ENCODE results near the gene ATF4. TPM values are rescaled to one million over a fixed set of nuclear protein-coding genes. Genes with fewer than 3 reads are reported as not detected.

Gene ATF4
- total RNA-seq, 2 donors from 2014 or later: 262 to 356 TPM

- WGBS, 2 donors: 35 to 43% methylated on average over 7 to 8 of the region's 11 CpGs
- Histone ChIP-seq H3K4me1 (peaks cover 33% of the 10 kb centered on the region), H3K9me3 (no peaks in the 10 kb centered on the region), H3K4me3 (no peak overlapping the region), H3K27me3 (no peaks in the 10 kb centered on the region), H3K27ac (peak overlapping the region in 2 of 4 donors; percentile 37 to 50), H3K36me3 (replicated peaks in 1 of 2; ENCODE audit: insufficient read depth in 1 of 2, low read depth in 2 of 2) (no peaks in the 10 kb centered on the region)
- intact Hi-C loops (cut with DNase I): no loop called here
- DNase-seq (peak; percentile 34 to 70 (median 50)), ATAC-seq (peak; percentile 43)
- no peak for TF ChIP-seq POLR2A (IDR thresholded peaks at IDR 0.05)
- TF ChIP-seq CTCF (IDR thresholded peaks at IDR 0.05): no peak
These were observed 45.8 kb upstream of the ATF4 start for GRCh38 chr22:39474351-39475111.

- WGBS, 2 donors: 75 to 82% methylated on average over 8 to 9 of the region's 9 CpGs
These were observed 45.0 kb upstream of the ATF4 start for GRCh38 chr22:39475337-39475736.

GRCh38 chr22:39475902-39476301 is 44.5 kb upstream of the ATF4 start:
- intact Hi-C loops (cut with DNase I): no loop called here
- 68 to 71% methylated on average over 3 of the region's 3 CpGs for WGBS, 2 donors
- Histone ChIP-seq H3K27ac (no peak overlapping the region), H3K36me3 (replicated peaks in 1 of 2; ENCODE audit: insufficient read depth in 1 of 2, low read depth in 2 of 2) (no peaks in the 10 kb centered on the region), H3K27me3 (no peaks in the 10 kb centered on the region), H3K9me3 (no peaks in the 10 kb centered on the region), H3K4me3 (no peak overlapping the region), H3K4me1 (peaks cover 30% of the 10 kb centered on the region)
- TF ChIP-seq POLR2A (IDR thresholded peaks at IDR 0.05) (no peak), CTCF (IDR thresholded peaks at IDR 0.05) (no peak)
- DNase-seq: no peak
- ATAC-seq: no peak

More at GRCh38 chr22:39475337-39475736, 45.0 kb upstream of the ATF4 start:
- Histone ChIP-seq H3K27ac (no peak overlapping the region), H3K4me3 (no peak overlapping the region), H3K27me3 (no peaks in the 10 kb centered on the region), H3K9me3 (no peaks in the 10 kb centered on the region), H3K36me3 (replicated peaks in 1 of 2; ENCODE audit: insufficient read depth in 1 of 2, low read depth in 2 of 2) (no peaks in the 10 kb centered on the region), H3K4me1 (peaks cover 33% of the 10 kb centered on the region)
- ATAC-seq: no peak
- DNase-seq: no peak
- intact Hi-C loops (cut with DNase I): no loop called here
- TF ChIP-seq CTCF (IDR thresholded peaks at IDR 0.05) (no peak), POLR2A (IDR thresholded peaks at IDR 0.05) (no peak)

GRCh38 chr22:39476664-39477063 is 43.7 kb upstream of the ATF4 start:
- no peaks in the 10 kb centered on the region for H3K9me3 ChIP-seq
- TF ChIP-seq CTCF (IDR thresholded peaks at IDR 0.05) (no peak), POLR2A (IDR thresholded peaks at IDR 0.05) (no peak)
- no peak overlapping the region for H3K27ac ChIP-seq
- intact Hi-C loops (cut with DNase I): no loop called here
- no peak for ATAC-seq
- H3K36me3 ChIP-seq (replicated peaks in 1 of 2; ENCODE audit: insufficient read depth in 1 of 2, low read depth in 2 of 2): no peaks in the 10 kb centered on the region
- no peak overlapping the region for H3K4me3 ChIP-seq
- no peaks in the 10 kb centered on the region for H3K27me3 ChIP-seq
- no peak for DNase-seq
- H3K4me1 ChIP-seq: peaks cover 23% of the 10 kb centered on the region
- 83 to 87% methylated on average over 10 to 12 of the region's 13 CpGs for WGBS, 2 donors

GRCh38 chr22:39477542-39477941 is 42.8 kb upstream of the ATF4 start:
- DNase-seq: no peak
- intact Hi-C loops (cut with DNase I): no loop called here
- peaks cover 18% of the 10 kb centered on the region for H3K4me1 ChIP-seq
- no peaks in the 10 kb centered on the region for H3K36me3 ChIP-seq (replicated peaks in 1 of 2; ENCODE audit: insufficient read depth in 1 of 2, low read depth in 2 of 2)
- no peak overlapping the region for H3K4me3 ChIP-seq
- ATAC-seq: no peak
- H3K27ac ChIP-seq: no peak overlapping the region
- H3K9me3 ChIP-seq: no peaks in the 10 kb centered on the region
- no peaks in the 10 kb centered on the region for H3K27me3 ChIP-seq
- TF ChIP-seq POLR2A (IDR thresholded peaks at IDR 0.05) (no peak), CTCF (IDR thresholded peaks at IDR 0.05) (no peak)
- 73 to 80% methylated on average over 9 of the region's 9 CpGs for WGBS, 2 donors

All from body of pancreas (tissue), 4 donors.